Prostate gland (tissue), 2 donors: ENCODE data around the gene MYH6. TPM values are rescaled to one million over a fixed set of nuclear protein-coding genes. Genes with fewer than 3 reads are reported as not detected.

Experiments
- DNase-seq: peaks from one replicate; pipeline ENCODE4 v3.0.0-alpha.2; 2019; ENCODE audit warnings: low spot score
- H3K27ac ChIP-seq, 2 donors: fragments of 200-600 bp; sonication (generic); 2 replicates each; pipeline ENCODE4 v1.5.1; 2017 to 2019
- H3K27me3 ChIP-seq: fragments of 200-600 bp; sonication (generic); replicated peaks from 2 replicates; pipeline ENCODE4 v1.5.1; 2019; ENCODE audit not compliant: insufficient read depth
- H3K36me3 ChIP-seq, 2 donors: fragments of 200-600 bp; sonication (generic); 1 replicate in 1 of 2; 2 replicates in 1 of 2; pipeline versions ENCODE4 v1.5.1 to v1.8.1; 2017 to 2019
- H3K4me1 ChIP-seq: fragments of 200-600 bp; sonication (generic); replicated peaks from 2 replicates; pipeline ENCODE4 v1.5.1; 2019
- H3K4me3 ChIP-seq, 2 donors: fragments of 200-600 bp; sonication (generic); 2 replicates each; pipeline ENCODE4 v1.5.1; 2017 to 2019
- H3K9me3 ChIP-seq: fragments of 200-600 bp; sonication (generic); 2 replicates; pipeline ENCODE4 v1.5.1; 2017
- POLR2A ChIP-seq: fragments of 450-650 bp; IDR thresholded peaks from one replicate; pipeline ENCODE4 v1.6.1; 2016; ENCODE audit warnings: antibody characterized with exemption, mild to moderate bottlenecking
- POLR2AphosphoS5 ChIP-seq: sonication (generic); formaldehyde crosslinking; IDR thresholded peaks from one replicate; pipeline ENCODE4 v1.6.1; 2017; ENCODE audit warnings: antibody characterized with exemption
- WGBS: methylation state at CpG from one replicate; pipeline ENCODE4 v1.1.5; 2018; 5-methylcytosine and 5-hydroxymethylcytosine counted together
- intact Hi-C: fragments of 100-400 bp; cut with DNase I; formaldehyde crosslinking; loops from one replicate; pipeline ENCODE4 v1.14.2; 2022
- microRNA counts, 2 donors: library from miRNA; unstranded; fragments of <30 nt; microRNA quantifications; one replicate each; lab custom pipeline; 2016 to 2017
- microRNA-seq: library from miRNA; unstranded; fragments of <30 nt; microRNA quantifications from one replicate; pipeline ENCODE4, GENCODE V29; 2016
- small RNA-seq, 2 donors: library from RNA; depleted of rRNA; stranded (forward); fragments of <200 nt; gene quantifications; one replicate each; pipeline ENCODE3, GENCODE V24; 2016
- total RNA-seq, 2 donors: library from RNA; depleted of rRNA; stranded (reverse); fragments of >200 nt; gene quantifications; one replicate each; pipeline ENCODE4 v1.1.0, GENCODE V29; 2016
- TF ChIP-seq, protein P1 (sequence below), 4 experiments: fragments of 200-600 bp in 2 of 4; fragments of 450-650 bp in 2 of 4; sonication (generic) in 2 of 4; IDR thresholded peaks; 1 replicate in 3 of 4; 2 replicates in 1 of 4; pipeline ENCODE4 v1.5.1; 2016 to 2019; ENCODE audit warnings: antibody characterized with exemption in 4 of 4, mild to moderate bottlenecking in 2 of 4, moderate library complexity in 2 of 4

MYH6 gene
- total RNA-seq, 2 donors from 2014 or later = 3.1 TPM; not detected in 1

DNA sequence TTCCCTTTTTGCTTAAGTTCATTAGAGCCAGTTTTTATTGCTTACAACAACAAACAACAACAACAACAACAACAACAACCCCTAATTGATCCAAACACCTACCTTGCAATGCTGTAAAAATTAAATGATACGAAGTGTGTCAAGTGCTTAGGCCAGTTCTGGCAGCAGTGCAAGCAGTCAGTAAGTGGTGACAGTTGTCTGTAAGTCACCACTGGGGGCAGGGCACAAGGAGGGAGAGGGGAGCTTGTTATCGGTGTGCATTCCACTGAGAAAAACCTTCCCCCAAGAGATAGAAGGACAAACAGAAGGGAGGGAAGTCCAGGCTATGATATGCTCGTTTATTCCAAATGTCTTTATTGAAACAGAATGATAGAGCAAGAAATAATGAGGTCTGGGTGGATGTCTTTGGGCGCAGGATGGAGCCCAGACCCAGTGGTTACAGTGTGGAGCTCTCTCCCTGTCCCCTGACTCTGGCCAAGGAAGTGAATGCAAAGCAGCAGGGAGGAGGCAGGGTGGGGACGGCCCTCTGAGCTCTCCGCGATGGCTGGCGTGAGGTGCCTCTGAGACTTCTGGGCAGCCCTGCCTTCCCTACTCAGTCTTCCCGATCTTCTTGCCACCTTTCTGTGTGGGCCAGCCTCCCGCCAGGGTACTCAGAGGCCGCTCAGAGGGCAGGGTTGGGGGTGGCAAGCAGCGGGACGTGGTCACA, 61.9 kb downstream of the MYH6 start:
- Histone ChIP-seq H3K4me1 (no peaks in the 10 kb centered on the region), H3K27me3 (no peaks in the 10 kb centered on the region), H3K9me3 (no peaks in the 10 kb centered on the region), H3K36me3 (no peaks in the 10 kb centered on the region), H3K4me3 (no peak overlapping the region), H3K27ac (no peak overlapping the region)
- DNase-seq = no peak
- intact Hi-C loops = no loop called here
- 77% methylated on average over 13 of the region's 13 CpGs for WGBS
- TF ChIP-seq, protein P1, sequence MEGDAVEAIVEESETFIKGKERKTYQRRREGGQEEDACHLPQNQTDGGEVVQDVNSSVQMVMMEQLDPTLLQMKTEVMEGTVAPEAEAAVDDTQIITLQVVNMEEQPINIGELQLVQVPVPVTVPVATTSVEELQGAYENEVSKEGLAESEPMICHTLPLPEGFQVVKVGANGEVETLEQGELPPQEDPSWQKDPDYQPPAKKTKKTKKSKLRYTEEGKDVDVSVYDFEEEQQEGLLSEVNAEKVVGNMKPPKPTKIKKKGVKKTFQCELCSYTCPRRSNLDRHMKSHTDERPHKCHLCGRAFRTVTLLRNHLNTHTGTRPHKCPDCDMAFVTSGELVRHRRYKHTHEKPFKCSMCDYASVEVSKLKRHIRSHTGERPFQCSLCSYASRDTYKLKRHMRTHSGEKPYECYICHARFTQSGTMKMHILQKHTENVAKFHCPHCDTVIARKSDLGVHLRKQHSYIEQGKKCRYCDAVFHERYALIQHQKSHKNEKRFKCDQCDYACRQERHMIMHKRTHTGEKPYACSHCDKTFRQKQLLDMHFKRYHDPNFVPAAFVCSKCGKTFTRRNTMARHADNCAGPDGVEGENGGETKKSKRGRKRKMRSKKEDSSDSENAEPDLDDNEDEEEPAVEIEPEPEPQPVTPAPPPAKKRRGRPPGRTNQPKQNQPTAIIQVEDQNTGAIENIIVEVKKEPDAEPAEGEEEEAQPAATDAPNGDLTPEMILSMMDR (IDR thresholded peaks at IDR 0.05) = no peak
- TF ChIP-seq POLR2AphosphoS5 = no peak
- no peak for TF ChIP-seq POLR2A

DNA sequence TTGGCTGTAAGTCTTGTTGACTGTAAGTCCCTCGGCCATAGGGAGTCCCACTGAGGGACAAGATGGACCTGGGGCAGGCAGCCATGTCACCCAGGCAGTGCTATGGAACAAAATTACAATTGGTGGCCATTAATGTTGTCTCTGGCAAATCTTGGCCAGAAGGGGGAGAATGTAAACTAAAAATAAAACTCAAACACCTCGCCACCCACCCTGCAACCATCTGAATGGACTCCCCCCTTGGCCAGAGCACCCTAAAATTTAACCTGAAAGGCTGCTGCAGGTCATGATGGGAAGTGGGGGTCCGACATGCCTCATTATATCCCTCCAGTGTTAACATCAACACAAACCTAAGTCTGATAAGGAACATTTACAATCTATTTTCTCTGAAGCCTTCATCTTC, 63.6 kb downstream of the MYH6 start:
- Histone ChIP-seq H3K27ac (no peak overlapping the region), H3K36me3 (no peaks in the 10 kb centered on the region), H3K9me3 (no peaks in the 10 kb centered on the region), H3K4me1 (no peaks in the 10 kb centered on the region), H3K27me3 (no peaks in the 10 kb centered on the region), H3K4me3 (no peak overlapping the region)
- WGBS = 60% methylated on average over 3 of the region's 3 CpGs
- TF ChIP-seq POLR2A (no peak), POLR2AphosphoS5 (no peak)
- TF ChIP-seq, protein P1 (IDR thresholded peaks at IDR 0.05) = no peak
- no peak for DNase-seq
- intact Hi-C loops = no loop called here

DNA sequence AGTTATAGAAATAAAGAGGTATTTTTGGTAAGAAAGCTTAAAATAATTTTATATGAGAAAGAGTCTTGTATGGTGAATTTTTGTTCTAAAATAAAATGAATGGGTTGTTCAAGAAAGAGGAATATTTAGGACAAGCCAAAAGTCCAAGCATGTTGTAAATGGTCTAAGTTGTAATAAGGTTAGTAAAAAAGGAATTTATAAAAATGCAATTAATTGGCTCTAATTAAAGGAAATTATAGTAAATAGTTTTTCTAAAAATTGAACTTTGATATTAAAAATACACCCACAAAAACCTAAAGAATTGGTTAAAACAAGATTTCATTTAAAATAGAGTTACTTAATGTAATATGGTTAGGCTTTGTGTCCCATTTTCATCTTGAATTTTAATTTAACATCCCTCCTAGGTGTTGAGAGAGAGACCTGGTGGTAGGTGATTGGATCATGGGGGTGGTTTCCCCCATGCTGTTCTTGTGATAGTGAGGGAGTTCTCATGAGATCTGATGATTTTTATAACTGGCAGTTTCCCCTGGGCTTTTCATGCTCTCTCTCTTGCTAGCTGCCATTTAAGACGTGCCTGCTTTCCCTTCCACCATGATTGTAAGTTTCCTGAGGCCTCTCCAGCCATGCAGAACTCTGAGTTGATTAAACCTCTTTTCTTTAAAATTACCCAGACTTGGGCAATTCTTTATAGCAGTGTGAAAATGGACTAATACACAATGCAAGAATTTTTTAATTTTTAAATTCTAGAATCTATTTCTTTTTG, 68.4 kb downstream of the MYH6 start:
- Histone ChIP-seq H3K27me3 (no peaks in the 10 kb centered on the region), H3K27ac (no peak overlapping the region), H3K4me1 (no peaks in the 10 kb centered on the region), H3K9me3 (no peaks in the 10 kb centered on the region), H3K36me3 (no peaks in the 10 kb centered on the region), H3K4me3 (no peak overlapping the region)
- WGBS = 86% methylated on average over 1 of the region's 1 CpG
- no peak for DNase-seq
- intact Hi-C loops = no loop called here
- no peak for TF ChIP-seq POLR2A

DNA sequence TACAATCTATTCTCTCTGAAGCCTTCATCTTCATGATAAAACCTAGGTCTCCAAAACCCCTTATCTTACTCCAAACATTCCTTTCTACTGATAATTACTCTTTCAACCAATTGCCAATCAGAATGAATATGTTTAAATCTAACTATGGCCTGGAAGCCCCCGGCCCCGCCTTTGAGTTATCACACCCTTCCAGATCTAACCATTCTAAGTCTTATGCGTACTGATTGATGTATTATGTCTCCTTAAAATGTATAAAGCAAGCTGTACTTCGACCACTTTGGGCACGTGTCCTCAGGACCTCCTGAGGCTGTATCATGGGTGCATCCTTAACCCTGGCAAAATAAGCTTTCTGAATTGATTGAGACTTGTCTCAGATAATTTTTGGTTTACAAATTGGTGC, 72.5 kb downstream of the MYH6 start:
- 93% methylated on average over 5 of the region's 5 CpGs for WGBS
- DNase-seq = no peak
- H3K4me3 ChIP-seq = no peak overlapping the region
- H3K27ac ChIP-seq = no peak overlapping the region
- no peaks in the 10 kb centered on the region for H3K4me1 ChIP-seq
- TF ChIP-seq, protein P1 (IDR thresholded peaks at IDR 0.05) = no peak
- TF ChIP-seq POLR2AphosphoS5 (no peak), POLR2A (no peak)
- intact Hi-C loops = no loop called here
- no peaks in the 10 kb centered on the region for H3K36me3 ChIP-seq
- no peaks in the 10 kb centered on the region for H3K27me3 ChIP-seq
- H3K9me3 ChIP-seq = no peaks in the 10 kb centered on the region

MicroRNA genes within 50 kb of the gene (microRNA counts, 767-probe panel; counts per million panel counts)
- microRNA hsa-miR-208a (lab: Ali Mortazavi, UCI) (0 to 431 counts per million in 2 donors), microRNA hsa-miR-208b (lab: Ali Mortazavi, UCI) (0 to 431 counts per million in 2 donors)

Small RNA genes lying within 50 kb of the gene (microRNA-seq; reads per million reads assigned to microRNA genes)
- gene MIR208A (0.50 reads per million), gene MIR208B (3.5 reads per million, percentile 39 among the genes with 10 or more reads in this experiment)

Small RNA genes lying within 50 kb of the gene (small RNA-seq; reads per million reads assigned to genes)
- gene MIR208A = 0 to 0.19 reads per million in 2 donors
- gene MIR208B = 0 to 0.19 reads per million in 2 donors

Other genes with a start within 250 kb of the MYH6 start
- gene SLC7A8, start 224.6 kb downstream of the MYH6 start, total RNA-seq = 100 to 1,000 TPM; 119 to 143 TPM
- gene RNF212B, start 170.3 kb downstream of the MYH6 start, total RNA-seq = 10 to 100 TPM in 1 of 2 donors, not detected in 1; 21.1 TPM
- gene HOMEZ, start 122.1 kb downstream of the MYH6 start, total RNA-seq = 10 to 100 TPM; 15.3 to 22.0 TPM
- 10 to 100 TPM in 1 of 2 donors, 1 to 10 TPM in 1; 4.9 to 20.2 TPM for gene PPP1R3E, start 105.4 kb downstream of the MYH6 start, total RNA-seq
- gene BCL2L2, start 101.4 kb downstream of the MYH6 start, total RNA-seq = 10 to 100 TPM; 45.4 to 87.3 TPM
- 100 to 1,000 TPM in 1 of 2 donors, 10 to 100 TPM in 1; 62.7 to 113 TPM for gene PABPN1, start 86.8 kb downstream of the MYH6 start, total RNA-seq
- gene SLC22A17, start 55.4 kb downstream of the MYH6 start, total RNA-seq = 100 to 1,000 TPM; 207 to 351 TPM
- gene EFS, start 43.1 kb downstream of the MYH6 start, total RNA-seq = 10 to 100 TPM; 26.5 to 53.2 TPM
- not detected for gene IL25, start 35.5 kb downstream of the MYH6 start, total RNA-seq
- gene CMTM5, start 31.2 kb downstream of the MYH6 start, total RNA-seq = 1 to 10 TPM in 1 of 2 donors, not detected in 1; 1.5 TPM
- 10 to 100 TPM in 1 of 2 donors, under 1 TPM in 1; 0.28 to 40.1 TPM for gene MYH7, start 27.4 kb upstream of the MYH6 start, total RNA-seq
- gene NGDN, start 61.4 kb upstream of the MYH6 start, total RNA-seq = 10 to 100 TPM; 33.7 to 37.0 TPM
- gene ZFHX2, start 143.5 kb upstream of the MYH6 start, total RNA-seq = 1 to 10 TPM; 2.5 to 3.1 TPM
- gene THTPA, start 148.0 kb upstream of the MYH6 start, total RNA-seq = 10 to 100 TPM; 22.5 to 45.4 TPM
- 100 to 1,000 TPM in 1 of 2 donors, 10 to 100 TPM in 1; 95.3 to 134 TPM for gene AP1G2, start 159.5 kb upstream of the MYH6 start, total RNA-seq
- gene JPH4, start 170.5 kb upstream of the MYH6 start, total RNA-seq = 10 to 100 TPM in 1 of 2 donors, 1 to 10 TPM in 1; 8.5 to 17.8 TPM
- gene DHRS2, start 228.1 kb upstream of the MYH6 start, total RNA-seq = 1 to 10 TPM; 1.2 to 5.9 TPM